CD4-positive, alpha-beta T cell (primary cell): ENCODE results near the gene ZCCHC7. TPM values are rescaled to one million over a fixed set of nuclear protein-coding genes. Genes with fewer than 3 reads are reported as not detected.

Experiments
- ATAC-seq: fragments of 200-7000 bp; cut with Tn5 transposase; one replicate; pipeline ENCODE4 v1.10.0; 2022; ENCODE audit warnings: mild to moderate bottlenecking; ENCODE audit not compliant: poor library complexity
- CTCF ChIA-PET: fragments of 350-600 bp; sonication (Branson Sonifier 250); formaldehyde crosslinking; loops from one replicate; lab custom pipeline; 2021; ENCODE audit warnings: antibody characterized with exemption, inconsistent platforms; lab: Charles Lee
- POLR2A ChIA-PET: fragments of 350-600 bp; sonication (Branson Sonifier 250); formaldehyde crosslinking; loops from one replicate; lab custom pipeline; 2021; ENCODE audit warnings: antibody characterized with exemption, inconsistent platforms; lab: Charles Lee
- DNase-seq, 14 experiments: peaks; one replicate each; pipeline ENCODE4 v3.0.0-alpha.2; 2013 to 2020; ENCODE audit warnings: mixed read lengths in 2 of 14
- H3K27ac ChIP-seq, 2 donors: one replicate each; pipeline versions ENCODE4 v1.5.1 to v1.7.0; 2013; ENCODE audit warnings: low read length in 2 of 2, low read depth in 1 of 2, mild to moderate bottlenecking in 1 of 2
- H3K27me3 ChIP-seq, 2 experiments: 1 replicate in 1 of 2; 2 replicates in 1 of 2; pipeline versions ENCODE4 v1.6.1 to v1.7.0; 2013; ENCODE audit warnings: low read length in 2 of 2, control low read depth in 1 of 2, mild to moderate bottlenecking in 1 of 2, moderate library complexity in 1 of 2; ENCODE audit not compliant: insufficient read depth in 2 of 2, control insufficient read depth in 1 of 2
- H3K36me3 ChIP-seq: one replicate; pipeline ENCODE4 v1.6.1; 2013; ENCODE audit warnings: low read length, control low read depth; ENCODE audit not compliant: insufficient read depth
- H3K4me1 ChIP-seq: one replicate; pipeline ENCODE4 v1.6.1; 2013; ENCODE audit warnings: low read length, control low read depth; ENCODE audit not compliant: insufficient read depth
- H3K4me3 ChIP-seq: one replicate; pipeline ENCODE4 v1.5.1; 2013; ENCODE audit warnings: mild to moderate bottlenecking, low read length, moderate library complexity
- H3K9me3 ChIP-seq, 2 experiments: 1 replicate in 1 of 2; 2 replicates in 1 of 2; pipeline versions ENCODE4 v1.6.1 to v1.7.0; 2013; ENCODE audit warnings: low read length in 2 of 2, mild to moderate bottlenecking in 2 of 2, control low read depth in 1 of 2, moderate library complexity in 1 of 2; ENCODE audit not compliant: control insufficient read depth in 1 of 2, insufficient read depth in 1 of 2
- H3K27ac Mint-ChIP-seq: one replicate; pipeline ENCODE4 v1.8.0; 2020; ENCODE audit warnings: mixed read lengths
- H3K27me3 Mint-ChIP-seq: one replicate; pipeline ENCODE4 v1.8.0; 2021; ENCODE audit warnings: mixed read lengths
- H3K36me3 Mint-ChIP-seq: one replicate; pipeline ENCODE4 v1.8.0; 2021; ENCODE audit warnings: low read depth, mixed read lengths
- H3K4me1 Mint-ChIP-seq: one replicate; pipeline ENCODE4 v1.8.0; 2021; ENCODE audit warnings: low read depth, mixed read lengths
- H3K4me3 Mint-ChIP-seq: one replicate; pipeline ENCODE4 v1.8.0; 2020; ENCODE audit warnings: mild to moderate bottlenecking, mixed read lengths
- H3K9me3 Mint-ChIP-seq: one replicate; pipeline ENCODE4 v1.8.0; 2020; ENCODE audit warnings: mixed read lengths
- intact Hi-C, 2 experiments: fragments of 100-400 bp; cut with DNase I in 1 of 2; cut with micrococcal nuclease in 1 of 2; formaldehyde crosslinking; loops; one replicate each; pipeline versions ENCODE4 v1.15.1 to v1.9.0; 2023 to 2025; cut with DNase I, micrococcal nuclease
- total RNA-seq, 174 experiments: library from RNA in 2 of 174; stranded (reverse) in 2 of 174; gene quantifications; one replicate each; pipeline ENCODE4 v1.2.3 and lab custom pipeline; 2021 to 2026
- TF ChIP-seq, protein P1 (sequence below): fragments of 200-600 bp; IDR thresholded peaks from one replicate; pipeline ENCODE4 v1.8.0; 2022; ENCODE audit warnings: antibody characterized with exemption, mild to moderate bottlenecking

ZCCHC7 gene
- total RNA-seq, 2 experiments from 2014 or later = 40.7 to 41.0 TPM

DNA sequence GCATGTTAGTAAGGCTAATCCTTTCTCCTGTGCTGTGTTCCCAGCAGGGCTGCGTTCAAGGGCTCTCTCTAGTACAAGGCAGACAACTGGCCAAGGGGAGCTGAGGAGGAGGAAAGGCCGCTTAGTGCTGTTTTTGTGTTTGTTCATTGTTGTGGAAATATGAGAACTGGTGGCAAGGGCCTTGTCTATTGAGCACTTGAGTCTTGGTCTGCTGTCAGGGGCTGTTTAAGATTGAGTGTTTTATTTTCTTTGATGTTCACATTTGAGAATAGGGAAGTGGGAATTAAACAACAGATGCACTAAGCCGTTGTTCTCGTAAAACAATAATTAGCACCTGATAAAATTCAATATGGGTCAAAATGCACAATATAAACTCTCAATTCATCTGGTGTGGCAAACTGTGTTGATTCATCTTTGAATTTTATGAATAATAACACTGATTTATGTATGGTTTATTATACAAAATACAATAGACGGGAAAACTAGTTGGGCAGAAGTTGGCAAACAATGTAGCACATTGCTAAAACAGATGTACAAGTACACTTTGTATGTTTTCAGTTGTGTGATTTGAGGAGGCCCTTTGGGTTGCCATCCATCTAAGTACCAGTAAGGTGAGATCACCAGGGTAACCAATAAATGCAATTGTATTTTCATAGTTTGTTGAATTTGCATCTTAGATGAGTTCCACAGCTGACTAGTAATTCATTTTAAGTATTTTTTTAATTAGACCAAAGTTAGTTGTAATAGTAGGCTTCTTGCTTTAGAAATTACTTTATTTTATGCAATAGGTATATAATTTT is 204.5 kb downstream of the ZCCHC7 start:
- intact Hi-C loops = loop anchor here in 1 of 2 experiments (5.0 kb wide), 2 partner anchors 328 to 453 kb away; no protein-coding TSS in a partner anchor
- ATAC-seq (no peak), DNase-seq (no peak)
- Histone ChIP-seq H3K36me3 (no peaks in the 10 kb centered on the region), H3K27ac (no peak overlapping the region), H3K4me1 (no peaks in the 10 kb centered on the region), H3K4me3 (no peak overlapping the region), H3K9me3 (no peaks in the 10 kb centered on the region), H3K27me3 (no peaks in the 10 kb centered on the region)
- Mint-ChIP-seq H3K27ac (no peak overlapping the region), H3K4me1 (peaks cover 5% of the 10 kb centered on the region), H3K4me3 (no peak overlapping the region), H3K27me3 (no peaks in the 10 kb centered on the region), H3K9me3 (no peaks in the 10 kb centered on the region), H3K36me3 (peaks cover 51% of the 10 kb centered on the region)
- TF ChIP-seq, protein P1, sequence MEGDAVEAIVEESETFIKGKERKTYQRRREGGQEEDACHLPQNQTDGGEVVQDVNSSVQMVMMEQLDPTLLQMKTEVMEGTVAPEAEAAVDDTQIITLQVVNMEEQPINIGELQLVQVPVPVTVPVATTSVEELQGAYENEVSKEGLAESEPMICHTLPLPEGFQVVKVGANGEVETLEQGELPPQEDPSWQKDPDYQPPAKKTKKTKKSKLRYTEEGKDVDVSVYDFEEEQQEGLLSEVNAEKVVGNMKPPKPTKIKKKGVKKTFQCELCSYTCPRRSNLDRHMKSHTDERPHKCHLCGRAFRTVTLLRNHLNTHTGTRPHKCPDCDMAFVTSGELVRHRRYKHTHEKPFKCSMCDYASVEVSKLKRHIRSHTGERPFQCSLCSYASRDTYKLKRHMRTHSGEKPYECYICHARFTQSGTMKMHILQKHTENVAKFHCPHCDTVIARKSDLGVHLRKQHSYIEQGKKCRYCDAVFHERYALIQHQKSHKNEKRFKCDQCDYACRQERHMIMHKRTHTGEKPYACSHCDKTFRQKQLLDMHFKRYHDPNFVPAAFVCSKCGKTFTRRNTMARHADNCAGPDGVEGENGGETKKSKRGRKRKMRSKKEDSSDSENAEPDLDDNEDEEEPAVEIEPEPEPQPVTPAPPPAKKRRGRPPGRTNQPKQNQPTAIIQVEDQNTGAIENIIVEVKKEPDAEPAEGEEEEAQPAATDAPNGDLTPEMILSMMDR = no peak
- CTCF ChIA-PET = no interaction called here
- POLR2A ChIA-PET = no interaction called here

DNA sequence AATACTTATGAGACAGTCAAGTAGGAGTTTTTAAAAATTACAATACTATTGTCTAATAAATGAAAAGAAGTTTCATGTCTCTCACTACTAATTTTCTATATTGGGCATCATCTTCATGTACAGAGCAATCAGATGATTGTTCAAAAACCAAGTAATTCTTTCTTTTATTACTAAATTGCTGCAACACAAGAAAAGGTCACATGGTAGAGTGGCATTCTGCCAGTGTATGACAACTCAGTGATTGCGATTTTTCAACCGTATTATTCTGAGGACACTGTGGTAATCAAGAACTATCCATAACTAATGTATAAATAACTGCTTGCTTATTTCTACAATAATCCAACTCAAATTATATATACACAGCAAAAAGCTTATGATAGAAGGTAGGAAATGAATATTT is 205.4 kb downstream of the ZCCHC7 start:
- Mint-ChIP-seq H3K4me3 (no peak overlapping the region), H3K4me1 (peaks cover 5% of the 10 kb centered on the region), H3K27ac (no peak overlapping the region), H3K9me3 (no peaks in the 10 kb centered on the region), H3K36me3 (peaks cover 45% of the 10 kb centered on the region), H3K27me3 (no peaks in the 10 kb centered on the region)
- ATAC-seq = no peak
- ChIA-PET CTCF (no interaction called here), POLR2A (no interaction called here)
- Histone ChIP-seq H3K4me3 (no peak overlapping the region), H3K4me1 (no peaks in the 10 kb centered on the region), H3K9me3 (no peaks in the 10 kb centered on the region), H3K27me3 (no peaks in the 10 kb centered on the region), H3K27ac (no peak overlapping the region), H3K36me3 (no peaks in the 10 kb centered on the region)
- intact Hi-C loops = loop anchor here in 1 of 2 experiments (5.0 kb wide), 2 partner anchors 328 to 453 kb away; no protein-coding TSS in a partner anchor
- TF ChIP-seq, protein P1 = no peak
- DNase-seq = no peak

DNA sequence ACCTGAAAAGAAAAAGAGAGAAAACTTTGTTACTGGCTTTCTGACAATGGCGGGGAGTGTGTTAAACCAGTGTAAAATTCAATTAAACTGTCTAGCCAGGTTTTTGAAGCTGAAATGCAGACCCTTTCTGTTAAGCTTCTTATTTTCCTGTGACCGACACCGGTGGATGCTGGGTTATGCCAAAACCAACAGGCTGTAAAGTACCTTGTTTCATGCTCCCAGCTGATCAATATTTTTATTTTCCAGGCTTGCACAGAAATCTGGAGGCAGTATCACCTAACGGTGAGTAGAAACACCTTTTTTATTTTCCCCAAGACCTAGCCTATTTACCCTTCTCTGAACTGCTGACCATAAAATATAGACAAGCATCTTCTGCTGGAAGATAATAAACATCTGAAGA is 207.2 kb downstream of the ZCCHC7 start:
- Histone ChIP-seq H3K4me1 (no peaks in the 10 kb centered on the region), H3K4me3 (no peak overlapping the region), H3K9me3 (no peaks in the 10 kb centered on the region), H3K27ac (no peak overlapping the region), H3K36me3 (no peaks in the 10 kb centered on the region), H3K27me3 (no peaks in the 10 kb centered on the region)
- TF ChIP-seq, protein P1 = no peak
- Mint-ChIP-seq H3K4me1 (peaks cover 5% of the 10 kb centered on the region), H3K4me3 (no peak overlapping the region), H3K9me3 (no peaks in the 10 kb centered on the region), H3K36me3 (peaks cover 38% of the 10 kb centered on the region), H3K27me3 (no peaks in the 10 kb centered on the region), H3K27ac (no peak overlapping the region)
- no peak for ATAC-seq
- POLR2A ChIA-PET = no interaction called here
- CTCF ChIA-PET = no interaction called here
- no peak for DNase-seq
- intact Hi-C loops = loop anchor here in 1 of 2 experiments (5.0 kb wide), 2 partner anchors 330 to 455 kb away; no protein-coding TSS in a partner anchor
